Measurements from ENCODE around the gene CAMSAP1. TPM values are rescaled to one million over a fixed set of nuclear protein-coding genes. Genes with fewer than 3 reads are reported as not detected.

Gene CAMSAP1
- total and polyA plus RNA-seq, 2 of the 4 experiments (the other 2 are of a cell fraction) = 8.2 to 19.5 TPM

GRCh38 chr9:135857843-135858242, 49.5 kb downstream of the CAMSAP1 start:
- WGBS, 2 experiments (ENCODE audit: extremely low coverage in 2 of 2, insufficient read length in 1 of 2) = no CpG with 5 or more reads among the region's 3 CpGs
- in situ Hi-C loops (cut with MboI; ENCODE audit: low sequenced_read_pairs) = loop anchor here (5.0 kb wide), 1 partner anchor 44 kb away; no protein-coding TSS in a partner anchor
- POLR2A ChIA-PET (ENCODE audit: unreplicated experiment) = no interaction called here

More at GRCh38 chr9:135857843-135858242, 49.5 kb downstream of the CAMSAP1 start:
- peaks cover 13% of the 10 kb centered on the region; the same call in 1 of the 2 replicates for H3K4me1 ChIP-seq (ENCODE audit: control insufficient read depth, insufficient read depth, low read length)
- peaks cover 20% of the 10 kb centered on the region for H4K20me1 ChIP-seq (ENCODE audit: insufficient read depth, low read length)
- H4K91ac ChIP-seq (ENCODE audit: insufficient read depth, low read depth, low read length) = no peak overlapping the region
- no peaks in the 10 kb centered on the region for H3K9me3 ChIP-seq (ENCODE audit: control insufficient read depth, insufficient read depth, low read length)
- H3K36me3 ChIP-seq (ENCODE audit: control insufficient read depth, insufficient read depth, low read length) = peaks cover 7% of the 10 kb centered on the region; the same call in 1 of the 2 replicates
- no peak overlapping the region for H4K8ac ChIP-seq (ENCODE audit: low read depth in 2 of 2, low read length in 2 of 2)
- H3K4ac ChIP-seq (ENCODE audit: low read depth, low read length) = peak overlapping the region; percentile 6; the same call in 1 of the 2 replicates
- CTCF ChIA-PET = no interaction called here
- H3K14ac ChIP-seq (replicated peaks; ENCODE audit: low read depth, low read length) = peak overlapping the region; percentile 52; the same call in 1 of the 2 replicates
- H3K9ac ChIP-seq (ENCODE audit: low read depth, low read length) = no peak overlapping the region
- H3K9me1 ChIP-seq (ENCODE audit: insufficient read depth, low read length) = peaks cover 26% of the 10 kb centered on the region
- no peak overlapping the region for H2BK15ac ChIP-seq (ENCODE audit: low read depth, low read length)
- no peak for TF ChIP-seq FOS (IDR thresholded peaks at IDR 0.05; ENCODE audit: low read depth, low read length)
- DNase-seq = no peak
- no peak overlapping the region for H3K18ac ChIP-seq (ENCODE audit: low read depth, low read length)
- no peak overlapping the region for H3K4me2 ChIP-seq (ENCODE audit: low read depth, low read length)
- no peak overlapping the region for H2BK20ac ChIP-seq (ENCODE audit: low read depth, low read length)
- H2BK120ac ChIP-seq (ENCODE audit: low read depth, low read length) = no peak overlapping the region
- H3K56ac ChIP-seq (ENCODE audit: extremely low read depth, insufficient read depth, low read length) = no peak overlapping the region
- intact Hi-C loops (cut with micrococcal nuclease) (no loop called here), dilution Hi-C loops (cut with HindIII; ENCODE audit: low sequenced_read_pairs, unreplicated experiment) (no loop called here)
- H3K23ac ChIP-seq (ENCODE audit: low read depth, low read length) = no peak overlapping the region
- H3K79me1 ChIP-seq (ENCODE audit: low read depth in 1 of 2, low read length in 2 of 2) = peaks cover 20 to 56% of the 10 kb centered on the region in 2 experiments
- H4K5ac ChIP-seq (ENCODE audit: low read depth, low read length) = no peak overlapping the region
- ATAC-seq (ENCODE audit: low read depth) = peak; percentile 22; the same call in 1 of the 2 replicates
- no peak overlapping the region for H3K4me3 ChIP-seq (ENCODE audit: insufficient read depth, low read depth, low read length)
- H2AK9ac ChIP-seq (replicated peaks; ENCODE audit: low read depth, low read length, poor library complexity) = peak overlapping the region; percentile 39
- no peaks in the 10 kb centered on the region for H3K27me3 ChIP-seq (ENCODE audit: control insufficient read depth, insufficient read depth, low read length)
- BruUV-seq (replicated peaks) = no TSS peak
- no peak overlapping the region for H2AFZ ChIP-seq (replicated peaks; ENCODE audit: low read length, poor library complexity)
- H2BK5ac ChIP-seq (ENCODE audit: low read depth, low read length, poor library complexity, severe bottlenecking) = no peak overlapping the region
- no peak overlapping the region for H3K27ac ChIP-seq (ENCODE audit: insufficient read depth, low read length)
- no peak overlapping the region for H2AK5ac ChIP-seq (ENCODE audit: low read depth, low read length)

Data from IMR-90 (cell line).